ENCODE results near the gene NFATC2. TPM values are rescaled to one million over a fixed set of nuclear protein-coding genes. Genes with fewer than 3 reads are reported as not detected.

Gene NFATC2
- total and polyA plus RNA-seq, 2 experiments from 2014 or later, result 4.9 to 8.3 TPM

GRCh38 chr20:51516855-51517254 lies 25.7 kb downstream of the NFATC2 start:
- no peak for DNase-seq (ENCODE audit: low spot score)
- no peaks in the 10 kb centered on the region for H3K4me1 ChIP-seq (ENCODE audit: insufficient read depth)
- WGBS (ENCODE audit: low lambda C conversion rate, missing lambda C conversion rate), result 96% methylated on average over 7 of the region's 7 CpGs

GRCh38 chr20:51514836-51515235 lies 27.7 kb downstream of the NFATC2 start:
- Histone ChIP-seq H3K27me3 (no peaks in the 10 kb centered on the region), H3K9me3 (ENCODE audit: low read depth) (no peaks in the 10 kb centered on the region), H3K4me2 (no peak overlapping the region), H3K27ac (no peak overlapping the region), H4K20me1 (ENCODE audit: insufficient read depth, poor library complexity, severe bottlenecking) (no peaks in the 10 kb centered on the region), H3K9me2 (replicated peaks; ENCODE audit: insufficient read depth) (no peaks in the 10 kb centered on the region), H3K36me3 (replicated peaks; ENCODE audit: insufficient read depth, low read depth) (no peaks in the 10 kb centered on the region), H2AFZ (no peak overlapping the region), H3K4me3 (no peak overlapping the region), H3K79me2 (no peaks in the 10 kb centered on the region), H3K4me1 (ENCODE audit: insufficient read depth) (no peaks in the 10 kb centered on the region)
- no peak for DNase-seq (ENCODE audit: low spot score)
- no peak for TF ChIP-seq EZH2 (IDR thresholded peaks at IDR 0.05; ENCODE audit: borderline replicate concordance)
- no peak for TF ChIP-seq EZH2phosphoT487 (IDR thresholded peaks at IDR 0.05; ENCODE audit: low read depth, severe bottlenecking, unreplicated experiment)
- TF ChIP-seq CTCF (IDR thresholded peaks at IDR 0.05; ENCODE audit: poor library complexity), result no peak
- WGBS (ENCODE audit: low lambda C conversion rate, missing lambda C conversion rate), result 89% methylated on average over 7 of the region's 7 CpGs

More at GRCh38 chr20:51516855-51517254, 25.7 kb downstream of the NFATC2 start:
- H3K4me2 ChIP-seq, result no peak overlapping the region
- no peak for TF ChIP-seq EZH2phosphoT487 (IDR thresholded peaks at IDR 0.05; ENCODE audit: low read depth, severe bottlenecking, unreplicated experiment)
- no peaks in the 10 kb centered on the region for H4K20me1 ChIP-seq (ENCODE audit: insufficient read depth, poor library complexity, severe bottlenecking)
- no peaks in the 10 kb centered on the region for H3K27me3 ChIP-seq
- no peak overlapping the region for H3K4me3 ChIP-seq
- no peak overlapping the region for H2AFZ ChIP-seq
- H3K9me2 ChIP-seq (replicated peaks; ENCODE audit: insufficient read depth), result no peaks in the 10 kb centered on the region
- H3K27ac ChIP-seq, result no peak overlapping the region
- no peaks in the 10 kb centered on the region for H3K79me2 ChIP-seq
- H3K9me3 ChIP-seq (ENCODE audit: low read depth), result no peaks in the 10 kb centered on the region
- no peaks in the 10 kb centered on the region for H3K36me3 ChIP-seq (replicated peaks; ENCODE audit: insufficient read depth, low read depth)

- no peak overlapping the region for H3K4me2 ChIP-seq
- H3K4me3 ChIP-seq, result no peak overlapping the region
- no peaks in the 10 kb centered on the region for H3K27me3 ChIP-seq
- TF ChIP-seq CTCF (IDR thresholded peaks at IDR 0.05; ENCODE audit: poor library complexity) (no peak), EZH2 (IDR thresholded peaks at IDR 0.05; ENCODE audit: borderline replicate concordance) (no peak), EZH2phosphoT487 (IDR thresholded peaks at IDR 0.05; ENCODE audit: low read depth, severe bottlenecking, unreplicated experiment) (no peak)
- no peaks in the 10 kb centered on the region for H3K4me1 ChIP-seq (ENCODE audit: insufficient read depth)
- no peaks in the 10 kb centered on the region for H3K79me2 ChIP-seq
- 95% methylated on average over 3 of the region's 3 CpGs for WGBS (ENCODE audit: low lambda C conversion rate, missing lambda C conversion rate)
- no peaks in the 10 kb centered on the region for H4K20me1 ChIP-seq (ENCODE audit: insufficient read depth, poor library complexity, severe bottlenecking)
- no peaks in the 10 kb centered on the region for H3K9me3 ChIP-seq (ENCODE audit: low read depth)
- no peaks in the 10 kb centered on the region for H3K36me3 ChIP-seq (replicated peaks; ENCODE audit: insufficient read depth, low read depth)
- H3K9me2 ChIP-seq (replicated peaks; ENCODE audit: insufficient read depth), result no peaks in the 10 kb centered on the region
- no peak for DNase-seq (ENCODE audit: low spot score)
- no peak overlapping the region for H3K27ac ChIP-seq
- no peak overlapping the region for H2AFZ ChIP-seq
Measured at GRCh38 chr20:51514249-51514648, 28.3 kb downstream of the NFATC2 start.

GRCh38 chr20:51513545-51513944 lies 29.0 kb downstream of the NFATC2 start:
- no peaks in the 10 kb centered on the region for H3K27me3 ChIP-seq
- no peaks in the 10 kb centered on the region for H3K9me2 ChIP-seq (replicated peaks; ENCODE audit: insufficient read depth)
- DNase-seq (ENCODE audit: low spot score), result no peak
- no peaks in the 10 kb centered on the region for H3K9me3 ChIP-seq (ENCODE audit: low read depth)
- no peak overlapping the region for H2AFZ ChIP-seq
- H3K79me2 ChIP-seq, result no peaks in the 10 kb centered on the region
- no peaks in the 10 kb centered on the region for H3K36me3 ChIP-seq (replicated peaks; ENCODE audit: insufficient read depth, low read depth)
- H3K4me3 ChIP-seq, result no peak overlapping the region
- TF ChIP-seq EZH2phosphoT487 (IDR thresholded peaks at IDR 0.05; ENCODE audit: low read depth, severe bottlenecking, unreplicated experiment) (no peak), EZH2 (IDR thresholded peaks at IDR 0.05; ENCODE audit: borderline replicate concordance) (no peak), CTCF (IDR thresholded peaks at IDR 0.05; ENCODE audit: poor library complexity) (no peak)
- H3K27ac ChIP-seq, result no peak overlapping the region
- H3K4me2 ChIP-seq, result no peak overlapping the region
- no peaks in the 10 kb centered on the region for H4K20me1 ChIP-seq (ENCODE audit: insufficient read depth, poor library complexity, severe bottlenecking)
- no peaks in the 10 kb centered on the region for H3K4me1 ChIP-seq (ENCODE audit: insufficient read depth)
- WGBS (ENCODE audit: low lambda C conversion rate, missing lambda C conversion rate), result 93% methylated on average over 4 of the region's 4 CpGs
